Endothelial cell of umbilical vein (primary cell): ENCODE measurements around the gene RAB36. TPM values are rescaled to one million over a fixed set of nuclear protein-coding genes. Genes with fewer than 3 reads are reported as not detected.

Experiments used
- BruUV-seq: library from RNA; stranded (reverse); fragments of 400-500 nt; replicated peaks from 2 replicates; lab custom pipeline; 2021; lab: Mats Ljungman, UMichigan
- CTCF ChIA-PET: fragments of 300-600, 350-600 bp; sonication (Branson Sonifier 250); formaldehyde crosslinking; loops from one replicate; lab custom pipeline; 2021; ENCODE audit warnings: antibody characterized with exemption, inconsistent platforms; lab: Charles Lee
- POLR2A ChIA-PET: fragments of 300-600, 350-600 bp; sonication (Branson Sonifier 250); formaldehyde crosslinking; loops from one replicate; lab custom pipeline; 2021; ENCODE audit warnings: antibody characterized with exemption, inconsistent platforms; lab: Charles Lee
- DNase-seq: peaks from one replicate; pipeline ENCODE4 v3.0.0-alpha.2; 2011; ENCODE audit warnings: low read depth, low spot score
- FAIRE-seq: peaks from 2 replicates; lab custom pipeline; 2011; peaks lifted over from hg19 to GRCh38; lab: Jason Lieb, UNC
- H2AFZ ChIP-seq: 2 replicates; pipeline ENCODE4 v1.6.0; 2012; ENCODE audit warnings: low read depth, low read length, control low read depth, inconsistent platforms
- H3K27ac ChIP-seq: 2 replicates; pipeline ENCODE4 v1.5.1; 2011; ENCODE audit warnings: low read depth, mild to moderate bottlenecking, control low read depth, low read length, moderate library complexity; ENCODE audit not compliant: insufficient read depth
- H3K27me3 ChIP-seq, 2 experiments: 2 replicates each; pipeline versions ENCODE4 v1.6.0 to v1.6.1; 2011; ENCODE audit warnings: low read length in 2 of 2, mixed read lengths in 1 of 2; ENCODE audit not compliant: control insufficient read depth in 2 of 2, insufficient read depth in 2 of 2
- H3K36me3 ChIP-seq, 2 experiments: 2 replicates in 1 of 2; 3 replicates in 1 of 2; pipeline ENCODE4 v1.5.1; 2011; ENCODE audit warnings: low read length in 2 of 2, mild to moderate bottlenecking in 1 of 2, moderate library complexity in 1 of 2; ENCODE audit not compliant: control insufficient read depth in 2 of 2, insufficient read depth in 2 of 2; ENCODE audit errors: extremely low read depth in 1 of 2
- H3K4me1 ChIP-seq: 3 replicates; pipeline ENCODE4 v1.5.1; 2011; ENCODE audit warnings: mild to moderate bottlenecking, low read length; ENCODE audit not compliant: control insufficient read depth, insufficient read depth; ENCODE audit errors: extremely low read depth
- H3K4me2 ChIP-seq: 2 replicates; pipeline ENCODE4 v1.6.1; 2011; ENCODE audit warnings: low read length, control low read depth, mixed read lengths; ENCODE audit not compliant: insufficient read depth
- H3K4me3 ChIP-seq, 3 experiments: fragments of 200-600 bp in 1 of 3; sonication (generic), shearing (Covaris generic) in 1 of 3; replicated peaks in 1 of 3; 2 replicates each; pipeline ENCODE4 v1.5.1; 2011 to 2016; ENCODE audit warnings: control low read depth in 3 of 3, low read length in 3 of 3, mild to moderate bottlenecking in 2 of 3, inconsistent platforms in 1 of 3, low read depth in 1 of 3, moderate library complexity in 1 of 3; ENCODE audit not compliant: insufficient read depth in 1 of 3
- H3K79me2 ChIP-seq: 2 replicates; pipeline ENCODE4 v1.6.0; 2012; ENCODE audit warnings: low read length, inconsistent platforms; ENCODE audit not compliant: control insufficient read depth, insufficient read depth
- H3K9ac ChIP-seq: replicated peaks from 2 replicates; pipeline ENCODE3; 2011; ENCODE audit warnings: low read length, control low read depth; ENCODE audit not compliant: insufficient read depth; ENCODE audit errors: extremely low read depth
- H3K9me1 ChIP-seq: replicated peaks from 3 replicates; pipeline ENCODE4 v1.6.0; 2011; ENCODE audit warnings: mild to moderate bottlenecking, low read length; ENCODE audit not compliant: control insufficient read depth, insufficient read depth; ENCODE audit errors: extremely low read depth
- H3K9me3 ChIP-seq: replicated peaks from 2 replicates; pipeline ENCODE4 v1.5.1; 2012; ENCODE audit warnings: low read length, inconsistent platforms; ENCODE audit not compliant: control insufficient read depth, insufficient read depth
- H4K20me1 ChIP-seq: replicated peaks from 2 replicates; pipeline ENCODE3; 2011; ENCODE audit warnings: mild to moderate bottlenecking, low read length; ENCODE audit not compliant: control insufficient read depth, insufficient read depth; ENCODE audit errors: extremely low read depth
- CTCF ChIP-seq, 2 donors: IDR thresholded peaks; 1 replicate in 1 of 2; 2 replicates in 1 of 2; pipeline ENCODE4 v1.5.1; 2011; ENCODE audit warnings: low read length in 2 of 2, mild to moderate bottlenecking in 2 of 2, moderate library complexity in 2 of 2, control low read depth in 1 of 2, inconsistent platforms in 1 of 2, low read depth in 1 of 2; ENCODE audit not compliant: insufficient read depth in 1 of 2; ENCODE audit errors: extremely low read depth in 1 of 2
- EZH2 ChIP-seq: IDR thresholded peaks from 2 replicates; pipeline ENCODE4 v1.6.1; 2012; ENCODE audit warnings: borderline replicate concordance, low read depth, mild to moderate bottlenecking, moderate library complexity, low read length, inconsistent platforms; ENCODE audit not compliant: severe bottlenecking
- FOS ChIP-seq: IDR thresholded peaks from 2 replicates; pipeline ENCODE4 v1.6.1; 2011; ENCODE audit warnings: mild to moderate bottlenecking, low read length, moderate library complexity, borderline replicate concordance; ENCODE audit not compliant: insufficient read depth
- MAX ChIP-seq: IDR thresholded peaks from 2 replicates; pipeline ENCODE4 v1.6.1; 2011; ENCODE audit not compliant: insufficient read depth, insufficient read length
- MYC ChIP-seq: IDR thresholded peaks from one replicate; pipeline ENCODE4 v1.6.1; 2011; ENCODE audit warnings: mild to moderate bottlenecking, low read depth, low read length
- POLR2A ChIP-seq: IDR thresholded peaks from 2 replicates; pipeline ENCODE4 v1.6.1; 2012; ENCODE audit warnings: low read depth, mild to moderate bottlenecking, control low read depth, low read length
- POLR2AphosphoS5 ChIP-seq: IDR thresholded peaks from 2 replicates; pipeline ENCODE4 v1.6.1; 2012; ENCODE audit warnings: low read depth, mild to moderate bottlenecking, control low read depth, low read length, moderate library complexity; ENCODE audit not compliant: insufficient read depth
- dilution Hi-C: fragments of 300-500 bp; cut with MboI; formaldehyde crosslinking; loops from one replicate; pipeline ENCODE4 v1.15.0; 2019; ENCODE audit warnings: low sequenced_read_pairs; ENCODE audit not compliant: extremely low pct_ligation_motif_present
- intact Hi-C: fragments of 100-400 bp; cut with micrococcal nuclease; formaldehyde crosslinking; loops from one replicate; pipeline ENCODE4 v1.10.0; 2022
- polyA plus RNA-seq, 4 experiments: library from polyadenylated mRNA; depleted of rRNA in 3 of 4; stranded (reverse) in 3 of 4; unstranded in 1 of 4; fragments of >200 nt; gene quantifications; 2 replicates each; pipeline versions ENCODE4 v1.2.1 to v1.2.3, GENCODE V29; 2011 to 2012; ENCODE audit warnings: missing spikeins in 1 of 4
- total RNA-seq: library from RNA; stranded (reverse); gene quantifications from 2 replicates; pipeline ENCODE4 v1.2.3, GENCODE V29; 2021

Gene RAB36
- total and polyA plus RNA-seq, 2 donors (not counting 3 experiments of a cell fraction or from before 2014, with no cell fraction given), result 2.7 to 3.1 TPM

- POLR2A ChIA-PET, result no interaction called here
- Histone ChIP-seq H2AFZ (no peak overlapping the region), H3K4me1 (peaks cover 28% of the 10 kb centered on the region), H3K9ac (no peak overlapping the region), H3K9me1 (no peaks in the 10 kb centered on the region), H3K4me2 (no peak overlapping the region), H3K9me3 (no peaks in the 10 kb centered on the region), H3K4me3 (no peak overlapping the region), H3K27ac (no peak overlapping the region), H3K27me3 (no peaks in the 10 kb centered on the region), H4K20me1 (peaks cover 16% of the 10 kb centered on the region), H3K79me2 (peaks cover 95% of the 10 kb centered on the region), H3K36me3 (peaks cover 0 to 3% of the 10 kb centered on the region in 2 experiments)
- FAIRE-seq, result no peak
- BruUV-seq, result no TSS peak
- CTCF ChIA-PET, result interaction anchor here (1.3 to 1.6 kb wide), 2 partner anchors 14 to 84 kb away, joined by 4 read pairs; no protein-coding TSS in a partner anchor
- TF ChIP-seq MAX (no peak), POLR2AphosphoS5 (no peak), POLR2A (no peak), FOS (no peak), EZH2 (no peak), CTCF (IDR thresholded peaks at IDR 0.05; ENCODE audit: extremely low read depth in 1 of 2, insufficient read depth in 1 of 2, low read depth in 1 of 2, low read length in 2 of 2) (no peak), MYC (no peak)
- DNase-seq, result no peak
- intact Hi-C loops (no loop called here), dilution Hi-C loops (no loop called here)
Observed at GRCh38 chr22:23197836-23198235, 52.6 kb downstream of the RAB36 start.
